Measurements from ENCODE around the gene ITGA1.

Gene ITGA1

DNA sequence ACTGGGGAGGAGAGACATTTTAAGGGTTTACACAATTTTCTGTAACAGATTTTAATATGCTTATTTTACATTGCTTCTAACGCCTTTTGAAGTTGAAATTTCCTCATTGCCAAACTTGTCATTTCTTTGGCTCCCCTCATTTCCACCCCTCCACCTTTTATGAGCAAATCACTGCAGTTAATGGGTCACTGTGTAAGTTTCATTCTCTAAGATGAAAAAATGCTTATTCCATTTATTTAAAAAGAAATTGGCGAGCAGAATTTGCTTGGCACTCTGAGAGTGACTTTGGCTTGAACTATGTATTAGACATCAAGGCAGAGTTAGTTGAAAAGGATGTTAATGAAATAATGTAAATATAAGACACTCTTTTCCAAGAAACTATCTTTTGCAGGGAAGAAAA lies 66.6 kb downstream of the ITGA1 start:
- Histone ChIP-seq H3K27me3 (ENCODE audit: control insufficient read depth in 3 of 3, insufficient read depth in 3 of 3, low read depth in 1 of 3, low read length in 3 of 3) (no peaks in the 10 kb centered on the region), H3K36me3 (replicated peaks in 1 of 2; ENCODE audit: control insufficient read depth in 2 of 2, insufficient read depth in 2 of 2, low read length in 2 of 2) (no peaks in the 10 kb centered on the region), H2BK120ac (ENCODE audit: low read depth, low read length) (no peak overlapping the region), H3K9me3 (replicated peaks in 1 of 2; ENCODE audit: control insufficient read depth in 2 of 2, insufficient read depth in 1 of 2, low read depth in 1 of 2, low read length in 2 of 2) (no peaks in the 10 kb centered on the region), H2BK12ac (ENCODE audit: low read length) (no peak overlapping the region), H3K4me3 (ENCODE audit: low read length in 2 of 2) (no peak overlapping the region), H3K4me2 (ENCODE audit: insufficient read depth, low read length, poor library complexity, severe bottlenecking) (no peak overlapping the region), H3K18ac (ENCODE audit: low read length) (no peak overlapping the region), H3K4ac (ENCODE audit: low read length) (no peak overlapping the region), H4K91ac (ENCODE audit: low read depth, low read length, poor library complexity) (no peak overlapping the region), H2AFZ (ENCODE audit: low read length) (no peak overlapping the region), H3K23ac (ENCODE audit: low read depth, low read length, poor library complexity) (no peak overlapping the region), H3K14ac (ENCODE audit: low read length) (no peak overlapping the region), H4K8ac (ENCODE audit: low read depth, low read length) (no peak overlapping the region), H3K9ac (ENCODE audit: low read depth, low read length, poor library complexity) (no peak overlapping the region), H3K27ac (replicated peaks; ENCODE audit: low read length) (no peak overlapping the region), H3K4me1 (ENCODE audit: control insufficient read depth in 2 of 2, insufficient read depth in 1 of 2, low read depth in 1 of 2, low read length in 2 of 2) (no peaks in the 10 kb centered on the region), H2AK5ac (ENCODE audit: low read depth, low read length) (no peak overlapping the region), H2BK5ac (ENCODE audit: low read length) (no peak overlapping the region), H3K79me1 (ENCODE audit: low read depth, low read length) (no peaks in the 10 kb centered on the region), H2BK15ac (ENCODE audit: low read length) (no peak overlapping the region)
- no peak for DNase-seq (ENCODE audit: low spot score)
- no CpG with 5 or more reads among the region's 2 CpGs for WGBS, 2 donors (ENCODE audit: extremely low coverage in 2 of 2, insufficient read length in 2 of 2, insufficient replicate concordance in 1 of 2)

DNA sequence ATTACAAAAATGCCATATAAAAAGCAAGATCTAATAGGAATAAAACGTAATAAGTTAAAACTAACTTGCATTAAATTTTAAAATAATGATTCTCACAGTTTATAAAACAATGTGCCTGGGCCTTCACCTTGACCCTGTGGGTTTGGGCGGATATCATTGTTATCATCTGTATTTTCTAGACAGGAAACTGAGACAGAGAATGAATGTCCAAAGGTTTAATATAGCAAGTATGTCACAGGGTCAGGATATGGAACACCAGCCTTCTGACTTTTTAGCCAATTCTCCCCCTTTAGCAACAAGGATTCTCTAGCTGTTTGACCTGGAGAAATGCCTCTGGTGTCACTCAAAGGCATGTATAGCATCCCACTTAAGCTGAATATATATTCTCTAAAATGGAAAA lies 67.2 kb downstream of the ITGA1 start:
- H3K9ac ChIP-seq (ENCODE audit: low read depth, low read length, poor library complexity): no peak overlapping the region
- H2BK120ac ChIP-seq (ENCODE audit: low read depth, low read length): no peak overlapping the region
- no peak overlapping the region for H3K18ac ChIP-seq (ENCODE audit: low read length)
- no peaks in the 10 kb centered on the region for H3K9me3 ChIP-seq (replicated peaks in 1 of 2; ENCODE audit: control insufficient read depth in 2 of 2, insufficient read depth in 1 of 2, low read depth in 1 of 2, low read length in 2 of 2)
- H4K8ac ChIP-seq (ENCODE audit: low read depth, low read length): no peak overlapping the region
- H3K27ac ChIP-seq (replicated peaks; ENCODE audit: low read length): no peak overlapping the region
- H3K14ac ChIP-seq (ENCODE audit: low read length): no peak overlapping the region
- H3K23ac ChIP-seq (ENCODE audit: low read depth, low read length, poor library complexity): no peak overlapping the region
- H3K4ac ChIP-seq (ENCODE audit: low read length): no peak overlapping the region
- H3K27me3 ChIP-seq (ENCODE audit: control insufficient read depth in 3 of 3, insufficient read depth in 3 of 3, low read depth in 1 of 3, low read length in 3 of 3): no peaks in the 10 kb centered on the region
- no peak overlapping the region for H2AK5ac ChIP-seq (ENCODE audit: low read depth, low read length)
- H2BK5ac ChIP-seq (ENCODE audit: low read length): no peak overlapping the region
- no CpG with 5 or more reads among the region's 2 CpGs for WGBS, 2 donors (ENCODE audit: extremely low coverage in 2 of 2, insufficient read length in 2 of 2, insufficient replicate concordance in 1 of 2)
- H3K4me3 ChIP-seq (ENCODE audit: low read length in 2 of 2): no peak overlapping the region
- DNase-seq (ENCODE audit: low spot score): no peak
- no peak overlapping the region for H4K91ac ChIP-seq (ENCODE audit: low read depth, low read length, poor library complexity)
- H2AFZ ChIP-seq (ENCODE audit: low read length): no peak overlapping the region
- no peak overlapping the region for H2BK15ac ChIP-seq (ENCODE audit: low read length)
- peaks cover 0 to 3% of the 10 kb centered on the region in 2 donors for H3K4me1 ChIP-seq (ENCODE audit: control insufficient read depth in 2 of 2, insufficient read depth in 1 of 2, low read depth in 1 of 2, low read length in 2 of 2)
- no peaks in the 10 kb centered on the region for H3K79me1 ChIP-seq (ENCODE audit: low read depth, low read length)
- H3K36me3 ChIP-seq (replicated peaks in 1 of 2; ENCODE audit: control insufficient read depth in 2 of 2, insufficient read depth in 2 of 2, low read length in 2 of 2): no peaks in the 10 kb centered on the region
- H3K4me2 ChIP-seq (ENCODE audit: insufficient read depth, low read length, poor library complexity, severe bottlenecking): no peak overlapping the region
- no peak overlapping the region for H2BK12ac ChIP-seq (ENCODE audit: low read length)

DNA sequence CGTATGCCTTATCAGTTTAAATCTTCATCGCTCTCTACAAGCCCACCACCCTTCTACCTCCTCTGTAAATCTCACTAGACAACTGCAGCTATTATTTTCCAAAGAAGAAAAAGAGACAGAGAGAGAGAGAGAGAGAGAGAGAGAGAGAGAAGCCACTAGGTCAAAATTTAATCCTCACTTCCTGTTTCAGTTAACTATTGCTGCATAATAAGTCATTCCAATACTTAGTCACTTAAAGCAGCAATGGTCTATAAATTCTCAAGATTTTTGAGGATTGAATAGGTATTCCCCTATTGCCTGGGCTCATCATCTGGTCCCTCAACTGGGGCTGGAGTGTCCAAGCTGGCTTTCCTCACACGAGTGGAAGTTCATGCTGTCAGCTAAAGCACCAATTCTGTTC lies 68.8 kb downstream of the ITGA1 start:
- Histone ChIP-seq H3K4me1 (ENCODE audit: control insufficient read depth in 2 of 2, insufficient read depth in 1 of 2, low read depth in 1 of 2, low read length in 2 of 2) (peaks cover 0 to 3% of the 10 kb centered on the region in 2 donors), H2AK5ac (ENCODE audit: low read depth, low read length) (no peak overlapping the region), H3K14ac (ENCODE audit: low read length) (no peak overlapping the region), H3K27ac (replicated peaks; ENCODE audit: low read length) (no peak overlapping the region), H2BK15ac (ENCODE audit: low read length) (no peak overlapping the region), H3K36me3 (replicated peaks in 1 of 2; ENCODE audit: control insufficient read depth in 2 of 2, insufficient read depth in 2 of 2, low read length in 2 of 2) (no peaks in the 10 kb centered on the region), H3K9ac (ENCODE audit: low read depth, low read length, poor library complexity) (no peak overlapping the region), H3K4me2 (ENCODE audit: insufficient read depth, low read length, poor library complexity, severe bottlenecking) (no peak overlapping the region), H3K4ac (ENCODE audit: low read length) (no peak overlapping the region), H3K9me3 (replicated peaks in 1 of 2; ENCODE audit: control insufficient read depth in 2 of 2, insufficient read depth in 1 of 2, low read depth in 1 of 2, low read length in 2 of 2) (no peaks in the 10 kb centered on the region), H3K4me3 (ENCODE audit: low read length in 2 of 2) (no peak overlapping the region), H2BK5ac (ENCODE audit: low read length) (no peak overlapping the region), H4K8ac (ENCODE audit: low read depth, low read length) (no peak overlapping the region), H3K27me3 (ENCODE audit: control insufficient read depth in 3 of 3, insufficient read depth in 3 of 3, low read depth in 1 of 3, low read length in 3 of 3) (no peaks in the 10 kb centered on the region), H3K23ac (ENCODE audit: low read depth, low read length, poor library complexity) (no peak overlapping the region), H2BK12ac (ENCODE audit: low read length) (no peak overlapping the region), H2AFZ (ENCODE audit: low read length) (no peak overlapping the region), H2BK120ac (ENCODE audit: low read depth, low read length) (no peak overlapping the region), H3K18ac (ENCODE audit: low read length) (no peak overlapping the region), H3K79me1 (ENCODE audit: low read depth, low read length) (no peaks in the 10 kb centered on the region), H4K91ac (ENCODE audit: low read depth, low read length, poor library complexity) (no peak overlapping the region)
- DNase-seq (ENCODE audit: low spot score): no peak
- WGBS, 2 donors (ENCODE audit: extremely low coverage in 2 of 2, insufficient read length in 2 of 2, insufficient replicate concordance in 1 of 2): no CpG with 5 or more reads among the region's 3 CpGs

DNA sequence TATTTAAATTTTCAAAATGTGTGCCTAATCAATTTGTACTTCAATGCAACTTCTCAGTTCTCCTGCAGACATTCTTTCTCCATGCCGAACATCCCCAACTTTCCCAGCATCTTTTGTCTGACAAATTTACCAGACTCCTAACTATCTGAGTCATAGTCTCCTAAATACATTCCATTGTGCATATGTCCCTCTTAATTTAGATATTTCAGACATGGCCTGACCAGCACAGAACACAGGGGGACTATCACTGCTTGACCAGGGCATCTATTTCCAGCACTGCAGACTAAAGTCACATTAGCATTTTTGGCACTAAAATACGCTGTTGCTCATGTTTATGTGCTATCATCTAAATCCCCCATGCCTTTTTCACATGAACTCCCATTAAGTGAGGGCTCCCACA lies 71.9 kb downstream of the ITGA1 start:
- H3K18ac ChIP-seq (ENCODE audit: low read length): no peak overlapping the region
- no peak overlapping the region for H2BK15ac ChIP-seq (ENCODE audit: low read length)
- no peak overlapping the region for H4K8ac ChIP-seq (ENCODE audit: low read depth, low read length)
- H2AK5ac ChIP-seq (ENCODE audit: low read depth, low read length): no peak overlapping the region
- no peak overlapping the region for H2BK12ac ChIP-seq (ENCODE audit: low read length)
- H2AFZ ChIP-seq (ENCODE audit: low read length): peak overlapping the region; percentile 51
- H3K9ac ChIP-seq (ENCODE audit: low read depth, low read length, poor library complexity): no peak overlapping the region
- no peak for DNase-seq (ENCODE audit: low spot score)
- H4K91ac ChIP-seq (ENCODE audit: low read depth, low read length, poor library complexity): no peak overlapping the region
- no peaks in the 10 kb centered on the region for H3K27me3 ChIP-seq (ENCODE audit: control insufficient read depth in 3 of 3, insufficient read depth in 3 of 3, low read depth in 1 of 3, low read length in 3 of 3)
- no peak overlapping the region for H3K4me2 ChIP-seq (ENCODE audit: insufficient read depth, low read length, poor library complexity, severe bottlenecking)
- no peak overlapping the region for H3K14ac ChIP-seq (ENCODE audit: low read length)
- H2BK120ac ChIP-seq (ENCODE audit: low read depth, low read length): no peak overlapping the region
- H2BK5ac ChIP-seq (ENCODE audit: low read length): no peak overlapping the region
- H3K36me3 ChIP-seq (replicated peaks in 1 of 2; ENCODE audit: control insufficient read depth in 2 of 2, insufficient read depth in 2 of 2, low read length in 2 of 2): no peaks in the 10 kb centered on the region
- H3K27ac ChIP-seq (replicated peaks; ENCODE audit: low read length): no peak overlapping the region
- H3K4me1 ChIP-seq (ENCODE audit: control insufficient read depth in 2 of 2, insufficient read depth in 1 of 2, low read depth in 1 of 2, low read length in 2 of 2): peaks cover 0 to 3% of the 10 kb centered on the region in 2 donors
- no peak overlapping the region for H3K4ac ChIP-seq (ENCODE audit: low read length)
- no peaks in the 10 kb centered on the region for H3K79me1 ChIP-seq (ENCODE audit: low read depth, low read length)
- H3K9me3 ChIP-seq (replicated peaks in 1 of 2; ENCODE audit: control insufficient read depth in 2 of 2, insufficient read depth in 1 of 2, low read depth in 1 of 2, low read length in 2 of 2): no peaks in the 10 kb centered on the region
- no peak overlapping the region for H3K23ac ChIP-seq (ENCODE audit: low read depth, low read length, poor library complexity)
- H3K4me3 ChIP-seq (ENCODE audit: low read length in 2 of 2): no peak overlapping the region
- WGBS, 2 donors (ENCODE audit: extremely low coverage in 2 of 2, insufficient read length in 2 of 2, insufficient replicate concordance in 1 of 2): no CpG with 5 or more reads among the region's 2 CpGs
